ENCODE results near the gene GCM1.

Gene GCM1

DNA sequence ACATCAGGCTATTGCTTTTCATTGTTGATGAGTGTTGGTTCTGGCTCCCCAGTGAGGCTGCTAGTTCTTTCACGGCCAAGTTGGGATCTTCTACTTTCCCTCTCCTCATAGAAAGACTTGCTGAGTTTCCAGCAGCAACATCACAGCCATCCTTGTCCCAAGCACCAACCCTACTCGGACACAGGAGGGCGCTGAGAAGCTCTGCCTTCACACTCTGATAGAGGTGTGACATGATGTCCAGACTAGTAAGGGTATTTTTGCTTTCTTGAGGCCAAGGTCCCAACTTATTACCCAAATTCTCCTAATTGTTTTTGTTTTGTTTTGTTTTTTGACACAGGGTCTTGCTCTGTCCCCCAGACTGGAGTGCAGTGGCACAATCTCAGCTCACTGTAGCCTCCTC, 3.0 kb upstream of the GCM1 start:
- peak; percentile 47 for DNase-seq (ENCODE audit: low spot score)

- DNase-seq (ENCODE audit: low spot score) = no peak
These were observed 3.8 kb downstream of the GCM1 start for GRCh38 chr6:53144802-53145201.

- DNase-seq (ENCODE audit: low spot score) = no peak
These were observed 4.9 kb downstream of the GCM1 start for GRCh38 chr6:53143710-53144109.

- no peak for DNase-seq (ENCODE audit: low spot score)
These were observed 5.8 kb downstream of the GCM1 start for GRCh38 chr6:53142810-53143209.

- DNase-seq (ENCODE audit: low spot score) = no peak
These were observed 8.7 kb downstream of the GCM1 start for GRCh38 chr6:53139841-53140413.

GRCh38 chr6:53136000-53136609, 12.5 kb downstream of the GCM1 start:
- no peak for DNase-seq (ENCODE audit: low spot score)

DNA sequence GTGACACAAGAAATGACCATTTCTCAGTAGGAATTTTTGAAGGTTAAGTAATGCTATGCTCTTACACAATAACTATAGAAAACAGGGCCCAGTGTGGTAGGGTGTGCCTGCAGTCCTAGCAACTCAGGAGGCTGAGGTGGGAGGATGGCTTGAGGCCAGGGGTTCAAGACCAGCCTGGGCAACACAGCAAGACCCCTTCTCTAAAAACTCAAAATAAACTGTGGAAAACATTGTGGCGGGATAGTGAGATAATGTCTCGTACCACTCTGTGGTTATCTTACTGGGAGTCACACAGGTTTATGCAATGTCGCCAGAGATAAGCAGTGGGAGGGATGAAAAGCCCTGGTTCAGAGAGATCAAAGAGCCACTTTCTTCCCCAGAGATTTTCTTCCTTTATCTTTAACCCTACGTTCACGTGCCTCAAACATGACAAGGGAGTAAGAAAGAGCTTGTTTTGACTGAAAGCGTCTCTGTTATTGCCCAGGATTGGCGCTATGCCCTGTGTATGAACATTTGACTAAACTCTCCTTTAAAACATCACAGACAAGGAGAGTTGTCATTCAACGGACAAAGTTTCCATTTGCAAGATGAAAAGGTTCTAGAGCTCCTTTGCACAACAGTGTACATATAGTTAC, 13.9 kb downstream of the GCM1 start:
- DNase-seq (ENCODE audit: low spot score) = no peak

- no peak for DNase-seq (ENCODE audit: low spot score)
These were observed 14.7 kb downstream of the GCM1 start for GRCh38 chr6:53133961-53134360.

- DNase-seq (ENCODE audit: low spot score) = no peak
These were observed 17.9 kb downstream of the GCM1 start for GRCh38 chr6:53130569-53131290.

DNA sequence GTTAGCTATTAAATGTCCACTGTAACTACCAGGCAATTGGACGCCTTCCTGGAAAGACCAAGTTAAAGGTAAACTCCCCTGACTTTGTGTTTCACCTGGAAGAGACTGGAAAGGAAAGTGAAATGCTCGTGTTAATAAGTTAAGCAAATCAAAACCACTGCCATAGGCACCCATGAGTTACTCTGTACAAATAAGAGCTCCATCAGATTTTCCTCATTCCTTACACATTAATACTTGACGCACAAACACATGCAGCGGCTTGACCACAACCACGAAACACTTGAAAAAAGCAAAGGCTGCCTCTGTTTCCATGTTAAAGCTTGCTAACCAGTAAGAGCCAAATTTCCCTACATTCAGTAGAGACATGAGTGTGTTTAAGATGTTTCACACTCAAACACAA, 19.8 kb downstream of the GCM1 start:
- DNase-seq (ENCODE audit: low spot score) = no peak

DNA sequence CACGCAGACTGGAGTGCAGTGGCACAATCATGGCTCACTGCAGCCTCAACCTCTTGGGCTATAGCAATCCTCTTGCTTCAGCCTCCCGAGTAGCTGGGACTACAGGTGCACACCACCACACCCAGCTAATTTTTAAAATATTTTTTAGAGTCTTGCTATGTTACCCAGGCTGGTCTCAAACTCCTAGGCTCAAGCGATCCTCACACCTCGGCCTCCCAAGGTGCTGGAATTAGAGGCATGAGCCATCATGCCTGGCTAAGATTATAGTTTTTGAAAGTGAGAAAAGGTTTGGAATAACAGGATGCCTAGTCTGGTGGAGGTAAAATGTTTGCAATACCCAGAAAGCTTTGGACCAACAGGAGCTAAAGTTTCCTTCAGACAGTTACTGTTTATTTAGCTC, 23.4 kb downstream of the GCM1 start:
- no peak for DNase-seq (ENCODE audit: low spot score)

GRCh38 chr6:53124131-53124800, 24.4 kb downstream of the GCM1 start:
- DNase-seq (ENCODE audit: low spot score) = no peak

- DNase-seq (ENCODE audit: low spot score) = peak; percentile 29
These were observed 28.8 kb downstream of the GCM1 start for GRCh38 chr6:53119772-53120409.

GRCh38 chr6:53119349-53119748, 29.3 kb downstream of the GCM1 start:
- DNase-seq (ENCODE audit: low spot score) = no peak

- DNase-seq (ENCODE audit: low spot score) = no peak
These were observed 32.9 kb downstream of the GCM1 start for GRCh38 chr6:53115741-53116140.

DNA sequence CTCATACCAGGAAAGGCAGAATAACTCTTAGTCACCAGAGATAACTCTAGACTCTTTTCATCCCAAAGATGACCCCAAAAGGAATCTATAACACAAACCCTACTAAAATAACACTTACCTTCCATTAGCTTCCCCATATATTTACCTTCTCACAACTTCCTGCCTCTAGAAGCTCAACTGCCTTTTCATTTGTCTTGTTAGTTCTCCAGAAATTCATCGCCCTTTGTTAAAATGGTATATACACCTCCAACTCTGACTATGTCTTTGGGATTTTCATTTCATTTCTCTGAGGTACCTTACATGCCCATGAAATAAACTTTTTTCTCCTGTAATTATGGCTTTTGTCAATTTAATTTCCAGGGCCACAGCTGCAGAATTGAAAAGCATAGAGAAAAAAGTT, 33.5 kb downstream of the GCM1 start:
- no peak for DNase-seq (ENCODE audit: low spot score)

DNA sequence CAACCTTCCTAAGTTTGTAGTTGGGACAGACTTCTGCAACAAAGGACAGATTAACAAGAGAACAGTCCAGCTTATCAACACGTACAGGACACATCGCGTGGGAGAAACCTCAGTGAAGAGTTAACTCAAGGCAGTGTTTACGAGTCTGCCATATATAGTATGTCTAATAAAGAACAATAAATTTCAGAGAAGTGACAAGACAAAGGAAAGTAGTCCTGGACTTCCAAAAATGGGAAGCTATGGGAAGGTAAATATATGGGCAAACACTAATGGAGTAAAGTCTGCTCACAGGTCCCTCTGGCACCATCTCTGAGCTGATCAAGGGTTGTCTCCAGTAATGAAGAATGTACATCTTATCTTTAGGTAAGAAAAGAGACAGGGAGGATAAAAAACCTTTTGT, 34.9 kb downstream of the GCM1 start:
- no peak for DNase-seq (ENCODE audit: low spot score)

- no peak for DNase-seq (ENCODE audit: low spot score)
These were observed 35.8 kb downstream of the GCM1 start for GRCh38 chr6:53112871-53113270.

GRCh38 chr6:53112404-53112803, 36.2 kb downstream of the GCM1 start:
- no peak for DNase-seq (ENCODE audit: low spot score)

GRCh38 chr6:53111865-53112264, 36.8 kb downstream of the GCM1 start:
- no peak for DNase-seq (ENCODE audit: low spot score)

GRCh38 chr6:53109612-53110011, 39.0 kb downstream of the GCM1 start:
- no peak for DNase-seq (ENCODE audit: low spot score)

DNA sequence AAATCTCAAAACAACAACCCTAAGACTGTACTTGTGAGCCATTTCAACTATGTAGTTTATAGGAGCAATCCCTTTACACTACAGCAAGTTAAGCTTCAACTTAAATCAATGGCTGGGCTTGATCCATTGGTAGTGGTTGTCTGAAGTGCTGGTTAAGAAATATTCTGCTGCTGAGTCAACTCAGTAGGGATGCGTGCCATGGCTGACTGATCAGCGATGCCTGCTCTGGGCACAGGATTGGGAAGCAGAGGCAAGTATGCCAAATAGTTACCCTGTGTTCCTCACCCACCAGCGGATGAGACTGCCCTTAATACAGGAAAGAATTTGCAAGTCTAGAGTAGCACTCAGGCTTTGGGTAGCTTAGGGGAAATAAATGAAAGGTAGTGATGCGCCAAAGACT, 41.5 kb downstream of the GCM1 start:
- DNase-seq (ENCODE audit: low spot score) = no peak

All from iPS-NIHi11 (cell line).